T-helper 2 cell treated with Interferon-gamma antibody and Interleukin-4, amounts not matched to agents 5 μg/mL and 100 μg/mL, for 36 hours (primary cell): ENCODE measurements around the gene SPATA2.

Experiments used
- DNase-seq: peaks from one replicate; pipeline ENCODE4 v3.0.0; 2021; ENCODE audit warnings: low spot score
- H3K27ac Mint-ChIP-seq: one replicate; pipeline ENCODE4 v1.8.0; 2021; ENCODE audit warnings: mild to moderate bottlenecking, mixed read lengths
- H3K27me3 Mint-ChIP-seq: one replicate; pipeline ENCODE4 v1.8.0; 2021; ENCODE audit warnings: low read depth, mixed read lengths
- H3K36me3 Mint-ChIP-seq: one replicate; pipeline ENCODE4 v1.8.0; 2021; ENCODE audit warnings: low read depth, mixed read lengths
- H3K4me1 Mint-ChIP-seq: one replicate; pipeline ENCODE4 v1.8.0; 2021; ENCODE audit warnings: low read depth, mixed read lengths
- H3K4me3 Mint-ChIP-seq: one replicate; pipeline ENCODE4 v1.8.0; 2022; ENCODE audit warnings: mild to moderate bottlenecking, moderate library complexity, mixed read lengths
- H3K9me3 Mint-ChIP-seq: one replicate; pipeline ENCODE4 v1.8.0; 2021; ENCODE audit warnings: mixed read lengths

The SPATA2 gene

DNA sequence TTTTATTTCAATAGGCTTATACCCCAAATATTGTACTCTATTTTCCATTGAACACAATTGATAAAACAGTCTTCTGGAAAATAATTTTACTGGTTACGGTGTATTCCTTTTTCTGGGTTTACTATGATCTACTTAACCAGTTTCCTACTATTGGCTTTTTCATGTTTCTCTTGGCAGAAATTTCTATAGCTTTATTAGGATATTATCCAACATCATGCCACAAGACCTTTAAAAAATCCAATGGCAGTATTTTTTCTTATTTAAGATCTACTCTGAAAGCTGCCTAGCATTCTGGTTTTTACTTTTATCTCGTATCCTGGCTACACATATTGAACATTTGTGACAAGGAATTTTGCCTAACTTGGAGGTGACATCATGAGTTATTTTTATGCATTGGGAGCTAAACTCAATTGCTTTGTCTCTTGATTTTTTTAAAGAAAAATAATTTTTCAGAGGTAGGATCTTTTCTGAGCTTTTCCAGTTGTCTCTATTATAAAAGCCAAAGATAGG lies 57.2 kb downstream of the SPATA2 start:
- Mint-ChIP-seq H3K36me3 (peaks cover 37% of the 10 kb centered on the region), H3K4me3 (no peak overlapping the region), H3K4me1 (peaks cover 7% of the 10 kb centered on the region), H3K27ac (no peak overlapping the region), H3K9me3 (no peaks in the 10 kb centered on the region), H3K27me3 (no peaks in the 10 kb centered on the region)
- no peak for DNase-seq

GRCh38 chr20:49856904-49857303 lies 58.4 kb downstream of the SPATA2 start:
- no peak for DNase-seq
- H3K9me3 Mint-ChIP-seq = no peaks in the 10 kb centered on the region
- peaks cover 35% of the 10 kb centered on the region for H3K36me3 Mint-ChIP-seq
- no peaks in the 10 kb centered on the region for H3K27me3 Mint-ChIP-seq
- no peak overlapping the region for H3K4me3 Mint-ChIP-seq
- peaks cover 7% of the 10 kb centered on the region for H3K4me1 Mint-ChIP-seq
- no peak overlapping the region for H3K27ac Mint-ChIP-seq

- no peaks in the 10 kb centered on the region for H3K27me3 Mint-ChIP-seq
- H3K27ac Mint-ChIP-seq = no peak overlapping the region
- no peak for DNase-seq
- no peak overlapping the region for H3K4me3 Mint-ChIP-seq
- H3K36me3 Mint-ChIP-seq = peaks cover 30% of the 10 kb centered on the region
- no peaks in the 10 kb centered on the region for H3K9me3 Mint-ChIP-seq
- H3K4me1 Mint-ChIP-seq = peaks cover 12% of the 10 kb centered on the region
Measured at GRCh38 chr20:49854190-49854875, 61.0 kb downstream of the SPATA2 start.

GRCh38 chr20:49853640-49854039 lies 61.7 kb downstream of the SPATA2 start:
- no peaks in the 10 kb centered on the region for H3K27me3 Mint-ChIP-seq
- no peak overlapping the region for H3K4me3 Mint-ChIP-seq
- H3K9me3 Mint-ChIP-seq = no peaks in the 10 kb centered on the region
- peaks cover 37% of the 10 kb centered on the region for H3K36me3 Mint-ChIP-seq
- H3K27ac Mint-ChIP-seq = no peak overlapping the region
- H3K4me1 Mint-ChIP-seq = peaks cover 12% of the 10 kb centered on the region
- no peak for DNase-seq
